SK-N-SH (cell line): ENCODE measurements around the gene KIF21B. TPM values are rescaled to one million over a fixed set of nuclear protein-coding genes. Genes with fewer than 3 reads are reported as not detected.

Experiments used
- CTCF ChIA-PET: fragments of 300-600, 350-600 bp; formaldehyde crosslinking; extraction: SDS; loops from one replicate; lab custom pipeline; 2021; lab: Yijun Ruan, JAX
- POLR2A ChIA-PET: fragments of 350-600 bp; sonication (Branson Sonifier 250); formaldehyde crosslinking; extraction: SDS; loops from one replicate; lab custom pipeline; 2020; ENCODE audit warnings: antibody characterized with exemption, inconsistent platforms; lab: Yijun Ruan, JAX
- DNase-seq: peaks from one replicate; pipeline ENCODE4 v3.0.0; 2012
- H2AFZ ChIP-seq: fragments of 200-600 bp; sonication (generic); 2 replicates; pipeline ENCODE4 v1.8.1; 2016; ENCODE audit warnings: antibody characterized with exemption, mild to moderate bottlenecking, low read depth
- H3F3A ChIP-seq: fragments of 200-600 bp; sonication (generic); replicated peaks from 2 replicates; pipeline ENCODE3; 2016; ENCODE audit warnings: antibody characterized with exemption, mild to moderate bottlenecking; ENCODE audit not compliant: insufficient read depth
- H3K27ac ChIP-seq, 2 experiments: fragments of 200-500 bp in 1 of 2; fragments of 200-600 bp in 1 of 2; sonication (Bioruptor generic) in 1 of 2; sonication (generic), shearing (Covaris generic) in 1 of 2; 2 replicates each; pipeline versions ENCODE4 v1.5.1 to v1.6.1; 2014 to 2016; ENCODE audit warnings: low read depth in 2 of 2, inconsistent platforms in 1 of 2, low read length in 1 of 2, mild to moderate bottlenecking in 1 of 2, mixed read lengths in 1 of 2
- H3K27me3 ChIP-seq: fragments of 200-600 bp; sonication (generic), shearing (Covaris generic); 2 replicates; pipeline ENCODE4 v1.6.1; 2016; ENCODE audit warnings: mixed run types; ENCODE audit not compliant: insufficient read depth
- H3K36me3 ChIP-seq, 2 experiments: fragments of 200-500 bp in 1 of 2; fragments of 200-600 bp in 1 of 2; sonication (Bioruptor generic) in 1 of 2; sonication (generic) in 1 of 2; replicated peaks in 1 of 2; 2 replicates each; pipeline versions ENCODE3 to v1.5.1; 2014 to 2016; ENCODE audit warnings: low read length in 1 of 2, mild to moderate bottlenecking in 1 of 2; ENCODE audit not compliant: insufficient read depth in 2 of 2, control insufficient read depth in 1 of 2
- H3K4me1 ChIP-seq, 2 experiments: fragments of 200-500 bp in 1 of 2; fragments of 200-600 bp in 1 of 2; sonication (Bioruptor generic) in 1 of 2; sonication (generic), shearing (Covaris generic) in 1 of 2; 2 replicates each; pipeline versions ENCODE4 v1.5.1 to v1.6.1; 2014 to 2016; ENCODE audit warnings: low read depth in 1 of 2, low read length in 1 of 2, mixed run types in 1 of 2; ENCODE audit not compliant: insufficient read depth in 2 of 2, control insufficient read depth in 1 of 2
- H3K4me2 ChIP-seq: fragments of 200-600 bp; sonication (generic), shearing (Covaris generic); 2 replicates; pipeline ENCODE4 v1.6.1; 2017; ENCODE audit warnings: mixed run types
- H3K4me3 ChIP-seq, 2 experiments: fragments of 200-500 bp in 1 of 2; fragments of 200-600 bp in 1 of 2; sonication (Bioruptor generic) in 1 of 2; sonication (generic), shearing (Covaris generic) in 1 of 2; 2 replicates each; pipeline versions ENCODE4 v1.5.1 to v1.8.1; 2014 to 2016; ENCODE audit warnings: low read depth in 2 of 2, inconsistent platforms in 1 of 2, low read length in 1 of 2, mild to moderate bottlenecking in 1 of 2, mixed read lengths in 1 of 2, moderate library complexity in 1 of 2
- H3K79me2 ChIP-seq: fragments of 200-600 bp; sonication (generic); 2 replicates; pipeline ENCODE4 v1.8.1; 2017; ENCODE audit warnings: mild to moderate bottlenecking; ENCODE audit not compliant: insufficient read depth
- H3K9ac ChIP-seq: fragments of 200-600 bp; sonication (generic); 2 replicates; pipeline ENCODE4 v1.6.1; 2017; ENCODE audit warnings: mixed run types
- H3K9me2 ChIP-seq: fragments of 200-600 bp; sonication (generic); 2 replicates; pipeline ENCODE4 v1.6.1; 2017; ENCODE audit warnings: mixed run types
- H3K9me3 ChIP-seq: fragments of 200-600 bp; sonication (generic); 2 replicates; pipeline ENCODE4 v1.6.1; 2017; ENCODE audit warnings: mixed run types, mild to moderate bottlenecking, moderate library complexity
- H4K20me1 ChIP-seq: fragments of 200-600 bp; sonication (generic); 2 replicates; pipeline ENCODE4 v1.6.1; 2017; ENCODE audit warnings: mild to moderate bottlenecking, mixed run types; ENCODE audit not compliant: insufficient read depth
- EP300 ChIP-seq, 2 experiments: IDR thresholded peaks; 2 replicates each; pipeline versions ENCODE4 v1.4.0 to v1.6.1; 2012; ENCODE audit warnings: borderline replicate concordance in 1 of 2, low read depth in 1 of 2, low read length in 1 of 2
- GATA2 ChIP-seq: sonication (generic); formaldehyde crosslinking; IDR thresholded peaks from 2 replicates; pipeline ENCODE4 v1.5.0; 2020; ENCODE audit warnings: mild to moderate bottlenecking, missing genetic modification reagents
- MAX ChIP-seq: IDR thresholded peaks from 2 replicates; pipeline ENCODE4 v1.4.0; 2012; ENCODE audit warnings: low read depth
- MEF2A ChIP-seq: IDR thresholded peaks from 2 replicates; pipeline ENCODE4 v1.4.0; 2012; ENCODE audit warnings: low read depth, borderline replicate concordance
- RXRA ChIP-seq: IDR thresholded peaks from 2 replicates; pipeline ENCODE4 v1.4.0; 2012; ENCODE audit warnings: low read depth, mild to moderate bottlenecking, borderline replicate concordance
- SIN3A ChIP-seq: IDR thresholded peaks from 2 replicates; pipeline ENCODE4 v1.6.1; 2012; ENCODE audit warnings: low read depth, mild to moderate bottlenecking, low read length, moderate library complexity, borderline replicate concordance
- USF1 ChIP-seq: IDR thresholded peaks from 2 replicates; pipeline ENCODE4 v1.4.0; 2012; ENCODE audit warnings: low read depth, borderline replicate concordance
- WGBS: methylation state at CpG from one replicate; pipeline ENCODE4 v1.1.6; 2017; ENCODE audit warnings: low lambda C conversion rate; 5-methylcytosine and 5-hydroxymethylcytosine counted together
- polyA plus RNA-seq, 3 experiments: library from polyadenylated mRNA; depleted of rRNA; stranded (reverse); fragments of >200 nt; gene quantifications; 2 replicates each; pipeline ENCODE4 v1.2.3, GENCODE V29; 2012
- TF ChIP-seq, protein P1 (sequence below): fragments of 150-350 bp; IDR thresholded peaks from 2 replicates; pipeline ENCODE4 v1.6.1; 2016; ENCODE audit warnings: mild to moderate bottlenecking, low read depth, low read length
- TF ChIP-seq, protein P2 (sequence below): IDR thresholded peaks from 2 replicates; pipeline ENCODE4 v1.6.1; 2012; ENCODE audit warnings: mild to moderate bottlenecking, low read depth, low read length, moderate library complexity

The KIF21B gene
- polyA plus RNA-seq, 1 of the 3 experiments (the other 2 are of a cell fraction) = 0.26 TPM

DNA sequence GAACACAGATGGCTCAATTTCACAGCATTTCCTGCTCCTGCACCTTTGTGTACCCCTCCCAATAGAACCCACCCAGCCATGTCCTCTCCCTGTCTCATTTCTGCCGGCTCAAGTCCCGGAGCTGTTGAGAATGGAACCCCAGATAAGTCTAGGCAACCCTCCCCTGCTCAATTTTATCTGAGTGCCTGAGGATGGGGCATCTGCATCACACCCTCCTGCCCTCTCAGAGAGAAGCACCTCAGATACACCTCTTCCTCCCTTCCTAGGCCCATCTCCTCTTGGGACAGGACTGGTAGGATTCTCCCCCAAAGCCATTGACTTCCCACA is 1.1 kb downstream of the KIF21B start:
- Histone ChIP-seq H3K27me3 (no peaks in the 10 kb centered on the region), H4K20me1 (no peaks in the 10 kb centered on the region), H3K9ac (no peak overlapping the region), H2AFZ (no peak overlapping the region), H3K4me1 (peaks cover 5 to 13% of the 10 kb centered on the region in 2 experiments; a peak in 1 of 4 replicates), H3K9me2 (no peaks in the 10 kb centered on the region), H3K4me2 (peak overlapping the region; percentile 84), H3K36me3 (no peaks in the 10 kb centered on the region), H3F3A (no peaks in the 10 kb centered on the region), H3K79me2 (no peaks in the 10 kb centered on the region; the same call in 1 of the 2 replicates), H3K4me3 (peak overlapping the region in 1 of 2 experiments; percentile 58; a peak in 2 of 4 replicates), H3K9me3 (no peaks in the 10 kb centered on the region), H3K27ac (no peak overlapping the region)
- TF ChIP-seq MAX (no peak), USF1 (no peak), MEF2A (no peak), EP300 (IDR thresholded peaks at IDR 0.05; ENCODE audit: borderline replicate concordance in 1 of 2, low read depth in 1 of 2, low read length in 1 of 2) (no peak), SIN3A (no peak), RXRA (no peak), GATA2 (no peak)
- TF ChIP-seq, protein P1, sequence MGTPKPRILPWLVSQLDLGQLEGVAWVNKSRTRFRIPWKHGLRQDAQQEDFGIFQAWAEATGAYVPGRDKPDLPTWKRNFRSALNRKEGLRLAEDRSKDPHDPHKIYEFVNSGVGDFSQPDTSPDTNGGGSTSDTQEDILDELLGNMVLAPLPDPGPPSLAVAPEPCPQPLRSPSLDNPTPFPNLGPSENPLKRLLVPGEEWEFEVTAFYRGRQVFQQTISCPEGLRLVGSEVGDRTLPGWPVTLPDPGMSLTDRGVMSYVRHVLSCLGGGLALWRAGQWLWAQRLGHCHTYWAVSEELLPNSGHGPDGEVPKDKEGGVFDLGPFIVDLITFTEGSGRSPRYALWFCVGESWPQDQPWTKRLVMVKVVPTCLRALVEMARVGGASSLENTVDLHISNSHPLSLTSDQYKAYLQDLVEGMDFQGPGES = no peak
- TF ChIP-seq, protein P2, sequence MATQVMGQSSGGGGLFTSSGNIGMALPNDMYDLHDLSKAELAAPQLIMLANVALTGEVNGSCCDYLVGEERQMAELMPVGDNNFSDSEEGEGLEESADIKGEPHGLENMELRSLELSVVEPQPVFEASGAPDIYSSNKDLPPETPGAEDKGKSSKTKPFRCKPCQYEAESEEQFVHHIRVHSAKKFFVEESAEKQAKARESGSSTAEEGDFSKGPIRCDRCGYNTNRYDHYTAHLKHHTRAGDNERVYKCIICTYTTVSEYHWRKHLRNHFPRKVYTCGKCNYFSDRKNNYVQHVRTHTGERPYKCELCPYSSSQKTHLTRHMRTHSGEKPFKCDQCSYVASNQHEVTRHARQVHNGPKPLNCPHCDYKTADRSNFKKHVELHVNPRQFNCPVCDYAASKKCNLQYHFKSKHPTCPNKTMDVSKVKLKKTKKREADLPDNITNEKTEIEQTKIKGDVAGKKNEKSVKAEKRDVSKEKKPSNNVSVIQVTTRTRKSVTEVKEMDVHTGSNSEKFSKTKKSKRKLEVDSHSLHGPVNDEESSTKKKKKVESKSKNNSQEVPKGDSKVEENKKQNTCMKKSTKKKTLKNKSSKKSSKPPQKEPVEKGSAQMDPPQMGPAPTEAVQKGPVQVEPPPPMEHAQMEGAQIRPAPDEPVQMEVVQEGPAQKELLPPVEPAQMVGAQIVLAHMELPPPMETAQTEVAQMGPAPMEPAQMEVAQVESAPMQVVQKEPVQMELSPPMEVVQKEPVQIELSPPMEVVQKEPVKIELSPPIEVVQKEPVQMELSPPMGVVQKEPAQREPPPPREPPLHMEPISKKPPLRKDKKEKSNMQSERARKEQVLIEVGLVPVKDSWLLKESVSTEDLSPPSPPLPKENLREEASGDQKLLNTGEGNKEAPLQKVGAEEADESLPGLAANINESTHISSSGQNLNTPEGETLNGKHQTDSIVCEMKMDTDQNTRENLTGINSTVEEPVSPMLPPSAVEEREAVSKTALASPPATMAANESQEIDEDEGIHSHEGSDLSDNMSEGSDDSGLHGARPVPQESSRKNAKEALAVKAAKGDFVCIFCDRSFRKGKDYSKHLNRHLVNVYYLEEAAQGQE = no peak
- ChIA-PET POLR2A (no interaction called here), CTCF (interaction anchor here (0.6 to 8.9 kb wide), 9 partner anchors 8 to 618 kb away, joined by 3 to 92 read pairs (median 3); no protein-coding TSS in a partner anchor)
- 100% methylated on average over 2 of the region's 2 CpGs for WGBS
- DNase-seq = no peak
